GM18951 (cell line): ENCODE measurements around the gene SH3RF3.

ENCODE experiments used
- POLR2A ChIP-seq: IDR thresholded peaks from 4 replicates; pipeline ENCODE4 v1.6.1; 2011; ENCODE audit warnings: mild to moderate bottlenecking; ENCODE audit not compliant: insufficient read length, insufficient read depth; ENCODE audit errors: extremely low read depth
- in situ Hi-C: fragments of 300-500 bp; cut with MboI; formaldehyde crosslinking; loops from one replicate; pipeline ENCODE4 v1.12.0; 2022; ENCODE audit warnings: low sequenced_read_pairs, mixed read lengths, inconsistent platforms; ENCODE audit not compliant: unreplicated experiment

Gene SH3RF3

DNA sequence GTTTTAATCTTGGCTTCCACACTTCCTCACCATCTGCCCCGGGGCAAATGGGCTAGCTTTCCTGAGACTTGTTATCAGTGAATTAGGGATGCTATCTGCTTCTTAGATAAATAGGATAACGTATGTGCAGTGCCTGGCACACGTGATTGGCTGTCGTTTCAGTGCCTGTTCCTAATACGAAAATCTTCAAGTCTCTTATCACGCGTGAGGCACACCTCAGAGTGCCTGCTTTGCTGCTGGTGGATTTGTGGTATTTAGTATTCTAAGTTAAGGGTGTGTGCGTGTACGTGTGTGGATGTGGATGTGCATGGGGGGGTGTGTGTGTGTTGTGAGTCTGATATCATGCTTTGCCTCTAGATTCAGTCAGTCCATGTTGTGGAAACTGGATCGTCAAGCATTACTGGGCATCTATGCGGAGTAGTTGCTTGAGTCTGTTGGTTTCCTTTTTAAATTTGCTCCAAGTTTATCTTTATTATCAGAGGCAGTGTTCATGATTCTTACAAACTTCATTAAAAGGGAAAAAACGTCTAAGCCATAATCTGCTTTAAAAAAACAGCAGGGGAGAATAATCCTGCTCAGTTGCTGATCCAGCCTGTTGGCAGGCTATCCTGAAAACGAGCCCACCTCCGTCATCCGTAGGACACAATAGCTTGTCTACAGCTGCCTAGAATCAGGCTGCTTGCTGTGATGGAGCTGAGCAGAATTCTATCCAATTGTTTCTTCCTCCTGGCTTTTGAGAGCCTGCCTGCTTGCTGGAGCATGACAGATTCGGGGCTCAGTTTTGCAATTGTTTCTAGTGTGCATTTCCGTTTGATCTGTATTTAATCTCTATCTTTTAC, 6.6 kb downstream of the SH3RF3 start:
- in situ Hi-C loops, result loop anchor here (25.0 kb wide), 1 partner anchor 377 kb away; no protein-coding TSS in a partner anchor
- no peak for TF ChIP-seq POLR2A

DNA sequence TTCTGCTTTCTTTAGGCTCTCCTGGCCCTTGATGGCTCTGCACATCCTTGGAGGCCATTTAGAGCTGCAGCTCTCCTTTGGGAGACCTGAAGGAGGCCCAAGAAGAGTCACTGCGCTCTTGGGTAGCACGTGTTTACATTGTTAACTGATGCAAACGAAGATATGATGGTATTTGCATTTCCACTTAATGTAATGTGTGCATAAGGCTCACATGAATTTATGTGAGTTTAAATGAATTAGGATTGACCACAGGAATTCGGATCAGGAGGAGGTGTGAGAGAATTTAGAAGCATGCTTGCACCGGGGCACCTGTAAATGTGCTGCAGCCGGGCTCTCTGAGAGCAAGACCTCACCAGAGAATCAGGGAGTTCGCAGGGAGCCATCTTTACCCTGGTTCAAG, 7.5 kb downstream of the SH3RF3 start:
- TF ChIP-seq POLR2A, result no peak
- in situ Hi-C loops, result loop anchor here (25.0 kb wide), 1 partner anchor 376 kb away; no protein-coding TSS in a partner anchor

DNA sequence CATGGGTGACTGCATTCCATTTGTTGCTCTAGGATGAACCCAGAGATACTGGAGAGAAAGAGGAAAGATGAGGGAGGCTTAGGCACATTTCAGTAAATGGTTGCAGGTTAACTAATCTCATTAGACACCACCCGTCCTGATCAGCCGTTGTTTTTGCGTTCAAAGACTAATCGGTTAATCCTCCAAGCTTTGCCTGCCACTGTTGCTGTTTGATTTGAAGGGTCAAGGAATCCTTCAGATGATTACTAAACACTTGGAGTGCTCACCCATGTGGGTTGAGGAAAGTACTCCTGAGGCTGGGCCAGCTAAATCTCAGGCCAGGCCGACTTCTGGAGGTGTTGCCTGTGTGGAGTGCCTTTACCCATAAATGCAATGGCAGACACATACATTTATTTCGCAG, 8.6 kb downstream of the SH3RF3 start:
- in situ Hi-C loops, result loop anchor here (25.0 kb wide), 1 partner anchor 375 kb away; no protein-coding TSS in a partner anchor
- TF ChIP-seq POLR2A, result no peak

DNA sequence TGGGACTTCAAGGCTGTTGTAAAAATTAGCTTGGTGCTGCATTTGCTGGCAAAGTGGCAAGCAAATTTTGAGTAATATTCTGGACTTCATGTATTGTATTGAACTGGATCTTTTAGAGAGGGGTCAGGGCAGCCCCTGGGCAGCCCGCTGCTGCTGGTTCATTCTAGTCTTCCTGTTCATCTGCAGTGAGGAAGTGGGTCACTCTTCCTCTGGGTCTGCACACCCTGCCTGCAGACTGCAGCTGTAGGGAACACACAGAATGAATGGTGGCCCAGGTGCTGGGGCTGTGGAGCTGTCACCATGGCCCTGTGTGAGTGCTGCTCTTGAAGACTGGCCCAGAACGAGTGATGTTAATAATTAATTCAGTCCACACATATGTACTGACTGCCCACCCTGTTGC, 9.4 kb downstream of the SH3RF3 start:
- TF ChIP-seq POLR2A, result no peak
- in situ Hi-C loops, result loop anchor here (25.0 kb wide), 1 partner anchor 374 kb away; no protein-coding TSS in a partner anchor

DNA sequence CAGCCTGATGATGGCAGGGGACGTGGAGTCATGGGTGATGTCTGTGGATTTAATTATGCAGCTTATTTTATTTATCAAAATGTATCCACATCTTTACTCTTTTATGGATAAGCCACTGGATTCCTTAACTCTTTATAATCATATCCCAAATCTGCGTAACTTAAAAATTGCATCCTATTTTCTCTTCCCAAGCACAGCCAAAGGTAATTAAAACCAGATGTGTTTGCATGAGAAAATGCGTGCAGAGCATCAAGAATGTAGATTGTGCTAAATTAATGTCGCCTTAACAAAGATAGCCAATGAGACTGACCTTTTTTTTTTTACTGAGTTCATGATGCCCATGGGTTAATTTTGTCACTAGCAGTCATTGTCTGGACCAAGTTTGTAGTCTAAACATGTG, 10.0 kb downstream of the SH3RF3 start:
- in situ Hi-C loops, result loop anchor here (25.0 kb wide), 1 partner anchor 373 kb away; no protein-coding TSS in a partner anchor
- no peak for TF ChIP-seq POLR2A

DNA sequence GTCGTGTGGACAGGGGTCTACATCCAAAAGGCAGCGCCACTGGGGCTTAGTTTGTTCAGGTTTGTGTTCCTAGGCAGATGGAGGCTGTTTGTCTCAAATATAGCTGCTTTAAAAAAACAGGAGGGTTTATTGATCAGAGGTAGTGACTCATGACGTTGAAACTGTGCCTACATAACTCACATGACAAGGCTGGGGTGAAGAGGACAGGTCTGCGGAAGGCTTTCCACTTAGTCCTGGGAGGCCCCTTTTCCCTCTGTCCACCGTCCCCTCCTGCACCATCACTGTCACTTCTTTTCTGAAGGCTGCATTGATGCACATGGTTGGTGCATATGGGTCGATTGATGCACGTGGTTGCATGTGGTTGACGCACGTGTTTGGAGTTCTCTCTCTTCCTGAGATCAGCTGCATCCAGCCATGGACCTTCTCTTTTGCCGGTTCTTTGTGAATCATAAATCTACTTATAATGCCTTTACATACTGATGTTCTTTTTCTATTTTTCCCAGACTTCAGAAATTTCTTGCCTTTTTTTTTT, 10.9 kb downstream of the SH3RF3 start:
- TF ChIP-seq POLR2A, result no peak
- in situ Hi-C loops, result loop anchor here (25.0 kb wide), 1 partner anchor 372 kb away; no protein-coding TSS in a partner anchor

DNA sequence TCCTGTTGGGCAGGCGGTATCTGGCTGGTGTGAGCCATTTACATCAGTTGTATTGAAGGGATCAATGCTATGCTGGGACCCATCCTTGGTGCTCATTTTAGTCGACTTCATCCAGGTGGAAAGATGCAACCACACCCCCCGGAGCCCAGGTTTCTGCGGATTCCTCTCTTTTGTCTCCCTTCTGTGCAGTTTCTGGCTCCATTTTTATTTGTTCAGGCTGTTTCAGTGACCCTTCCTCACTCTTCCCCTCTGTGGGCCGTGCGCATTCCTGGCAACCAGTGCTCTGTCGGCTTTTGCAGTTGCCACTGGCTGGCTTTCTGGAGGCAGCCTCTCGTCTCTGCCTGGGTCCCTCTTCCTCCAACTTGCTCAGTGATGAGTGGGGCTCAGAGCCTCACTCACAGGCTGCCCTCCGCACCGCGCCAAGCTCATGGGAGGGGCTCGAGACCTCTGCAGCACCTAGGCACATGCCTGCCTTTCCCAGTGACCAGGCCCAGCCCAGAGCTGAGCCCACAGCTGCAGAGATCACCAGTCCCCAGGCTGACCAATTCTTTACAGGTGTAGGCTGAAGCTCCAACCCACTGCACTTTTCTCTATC, 12.1 kb downstream of the SH3RF3 start:
- TF ChIP-seq POLR2A, result no peak
- in situ Hi-C loops, result loop anchor here (25.0 kb wide), 1 partner anchor 371 kb away; no protein-coding TSS in a partner anchor

DNA sequence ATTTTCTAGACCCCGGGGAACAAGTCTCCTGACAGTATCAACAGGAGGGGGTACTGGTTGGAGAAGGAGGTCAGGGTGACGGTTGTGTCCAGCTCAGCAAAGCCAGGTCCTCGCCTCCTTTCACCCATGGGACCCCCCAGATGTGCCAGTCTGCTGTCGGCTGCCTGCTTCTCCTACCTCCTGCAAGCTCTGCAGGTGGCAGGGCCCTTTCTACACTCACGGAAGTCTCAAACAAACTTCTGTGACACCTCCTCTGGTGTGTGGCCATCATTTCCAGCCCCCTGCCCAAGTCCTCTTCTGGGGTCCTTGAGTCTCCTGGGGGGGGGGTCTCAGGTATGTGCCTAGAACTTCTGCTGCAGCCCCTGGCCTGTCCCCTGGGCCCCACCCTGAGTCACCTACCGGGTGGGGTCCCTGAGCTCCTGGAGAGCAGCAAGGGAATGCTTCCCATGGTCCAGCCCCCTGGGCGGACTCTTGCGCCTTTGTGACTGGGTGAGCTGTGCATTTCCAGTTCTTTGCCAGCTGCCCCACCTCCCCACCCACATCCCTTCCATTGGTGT, 12.8 kb downstream of the SH3RF3 start:
- no peak for TF ChIP-seq POLR2A
- in situ Hi-C loops, result loop anchor here (25.0 kb wide), 1 partner anchor 370 kb away; no protein-coding TSS in a partner anchor

DNA sequence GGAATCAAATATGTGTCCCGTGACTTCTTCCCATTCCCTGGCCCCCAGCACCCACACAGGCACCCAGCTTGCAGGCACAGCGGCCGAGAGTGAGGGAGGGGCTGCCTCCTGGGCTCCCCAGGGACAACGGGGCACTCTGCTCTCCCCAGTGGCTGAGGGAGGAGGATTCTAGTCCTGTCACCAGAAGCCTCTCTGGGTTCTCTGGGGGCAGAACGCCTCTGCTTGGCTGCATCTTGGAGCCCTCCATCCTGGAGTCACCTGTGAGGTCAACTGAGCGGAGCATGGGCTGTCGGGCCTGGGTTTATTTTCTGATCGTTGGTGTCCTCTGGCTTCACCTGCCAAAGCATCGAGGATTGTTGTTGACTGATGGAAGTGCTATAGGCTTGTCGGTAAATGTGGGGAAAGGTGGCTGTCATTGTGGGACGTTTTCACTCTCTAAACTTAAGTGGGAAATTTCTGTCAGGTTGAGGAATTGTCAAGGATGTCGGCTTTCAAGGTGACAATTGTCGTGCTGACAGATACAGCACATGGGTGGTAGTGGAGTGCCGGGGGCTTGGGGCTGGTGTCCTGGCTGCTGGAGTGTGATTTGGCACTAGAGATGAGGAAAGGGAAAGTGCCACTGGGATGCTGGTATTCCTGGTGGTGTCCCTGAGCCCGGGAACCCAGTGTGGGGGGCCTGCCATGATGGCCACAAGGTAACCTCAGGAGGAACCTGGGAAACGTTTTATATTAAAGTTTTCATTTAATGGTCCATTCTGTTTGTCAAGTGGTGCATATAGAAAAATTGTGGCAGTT, 13.6 kb downstream of the SH3RF3 start:
- in situ Hi-C loops, result loop anchor here (25.0 kb wide), 1 partner anchor 370 kb away; no protein-coding TSS in a partner anchor
- no peak for TF ChIP-seq POLR2A

DNA sequence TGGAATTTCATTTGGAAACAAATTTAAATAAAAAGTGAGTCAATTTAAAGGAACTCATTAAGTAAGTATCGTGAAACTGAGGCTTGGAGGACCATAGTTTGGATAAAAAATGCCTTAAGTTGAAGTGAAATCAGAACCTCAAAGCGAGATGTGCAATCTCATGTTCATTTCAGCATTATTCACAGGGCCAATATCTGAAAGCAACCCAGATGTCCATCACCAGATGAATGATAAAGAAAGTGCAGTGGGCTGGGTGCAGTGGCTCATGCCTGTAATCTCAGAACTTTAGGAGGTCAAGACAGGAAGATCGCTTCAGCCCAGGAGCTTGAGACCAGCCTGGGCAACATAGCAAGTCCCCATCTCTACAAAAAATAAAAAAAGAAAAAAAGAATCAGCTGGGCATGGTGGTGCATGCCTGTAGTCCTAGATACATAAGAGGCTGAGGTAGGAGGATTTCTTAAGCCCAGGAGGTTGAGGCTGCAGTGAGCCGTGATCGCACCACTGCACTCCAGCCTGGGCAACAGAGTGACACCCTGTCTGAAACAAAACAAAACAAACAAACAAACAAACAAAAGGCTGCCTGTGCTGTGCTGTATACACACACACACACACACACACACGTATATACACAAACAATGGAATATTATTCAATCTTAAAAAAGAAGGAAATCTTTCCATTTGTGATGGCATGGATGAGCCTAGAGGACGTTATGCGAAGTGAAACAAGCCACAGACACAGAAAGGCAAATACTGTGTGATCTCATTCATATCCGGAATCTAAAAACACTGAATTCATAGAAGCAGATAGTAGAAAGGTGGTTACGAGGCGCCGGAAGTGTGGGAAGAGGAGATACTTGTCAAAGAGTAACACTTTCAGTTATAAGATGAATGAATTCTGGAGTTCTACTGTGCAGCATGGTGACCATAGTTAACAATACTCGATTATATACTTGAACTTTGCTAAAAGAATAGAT, 14.5 kb downstream of the SH3RF3 start:
- in situ Hi-C loops, result loop anchor here (25.0 kb wide), 1 partner anchor 369 kb away; no protein-coding TSS in a partner anchor
- no peak for TF ChIP-seq POLR2A

DNA sequence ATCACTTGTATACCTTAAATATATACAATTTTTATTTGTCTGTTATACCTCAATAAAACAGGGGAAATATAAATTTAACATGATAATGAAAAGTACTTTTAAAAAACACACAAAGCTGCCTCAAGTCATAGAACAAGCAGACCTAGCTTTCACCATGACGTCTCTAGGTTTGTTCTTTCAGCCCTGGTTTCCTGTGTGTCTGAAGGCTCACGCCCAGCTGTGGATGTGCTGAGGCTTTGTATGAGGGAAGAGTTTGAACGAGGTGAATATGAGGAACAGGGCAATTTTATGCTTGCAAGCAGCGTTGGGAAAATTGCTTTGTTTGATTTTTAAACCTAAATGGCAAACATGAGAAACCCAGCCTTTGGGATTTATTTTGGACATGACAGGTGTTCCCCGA, 15.3 kb downstream of the SH3RF3 start:
- in situ Hi-C loops, result loop anchor here (25.0 kb wide), 1 partner anchor 368 kb away; no protein-coding TSS in a partner anchor
- no peak for TF ChIP-seq POLR2A

DNA sequence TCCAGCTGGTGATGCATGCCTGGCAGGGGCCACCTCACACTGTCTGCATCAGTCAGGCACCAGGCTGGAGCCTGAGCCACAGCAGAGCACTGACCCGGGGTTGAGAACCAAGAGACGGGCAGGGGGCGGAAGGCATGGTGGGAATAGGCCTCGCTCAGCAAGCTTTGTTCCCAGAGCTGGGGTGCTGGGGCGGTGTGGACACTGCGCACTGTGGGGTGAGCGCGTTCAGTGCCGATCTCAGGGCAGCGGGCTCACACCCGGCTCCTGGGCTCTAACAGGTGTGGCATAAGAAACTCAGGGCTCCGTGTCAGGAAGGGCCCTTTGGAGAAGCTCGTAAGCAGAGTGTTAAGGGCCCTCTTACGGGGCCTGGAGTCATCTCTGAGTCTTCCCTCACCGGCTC, 15.7 kb downstream of the SH3RF3 start:
- in situ Hi-C loops, result loop anchor here (25.0 kb wide), 1 partner anchor 368 kb away; no protein-coding TSS in a partner anchor
- TF ChIP-seq POLR2A, result no peak
